ENCODE measurements around the gene ZNF541.

DNA sequence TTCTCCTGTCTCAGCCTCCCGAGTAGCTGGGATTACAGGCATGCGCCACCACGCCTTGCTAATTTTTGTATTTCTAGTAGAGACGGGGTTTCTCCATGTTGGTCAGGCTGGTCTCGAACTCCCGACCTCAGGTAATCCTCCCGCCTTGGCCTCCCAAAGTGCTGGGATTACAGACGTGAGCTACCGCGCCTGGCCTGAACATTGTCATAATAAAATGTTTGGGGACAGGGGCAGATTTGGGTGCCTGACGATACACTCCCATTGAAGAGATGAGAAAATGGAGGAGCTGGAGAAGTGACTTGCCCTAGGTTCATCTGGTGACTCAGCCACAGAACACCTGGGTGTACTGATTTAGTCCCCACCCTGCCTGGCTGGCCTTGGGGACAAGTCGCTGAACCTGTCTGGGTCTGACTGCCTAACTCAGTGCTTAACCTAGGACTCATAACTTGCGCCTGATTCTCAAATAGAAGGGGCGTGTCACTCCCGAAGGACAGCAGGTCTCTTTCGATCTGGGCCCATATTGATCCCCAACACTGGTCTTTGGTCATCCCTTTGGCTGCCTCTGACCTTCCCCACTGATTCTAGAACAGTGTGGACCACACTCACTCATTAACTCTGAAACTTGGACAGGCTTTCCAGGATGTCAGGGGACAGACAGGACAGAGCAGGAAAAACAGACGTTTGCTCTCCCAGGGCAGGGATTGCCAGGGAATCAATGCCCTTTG lies 28.4 kb upstream of the ZNF541 start:
- TF ChIP-seq POLR2A (IDR thresholded peaks at IDR 0.05) = no peak
- TF ChIP-seq, protein P1, sequence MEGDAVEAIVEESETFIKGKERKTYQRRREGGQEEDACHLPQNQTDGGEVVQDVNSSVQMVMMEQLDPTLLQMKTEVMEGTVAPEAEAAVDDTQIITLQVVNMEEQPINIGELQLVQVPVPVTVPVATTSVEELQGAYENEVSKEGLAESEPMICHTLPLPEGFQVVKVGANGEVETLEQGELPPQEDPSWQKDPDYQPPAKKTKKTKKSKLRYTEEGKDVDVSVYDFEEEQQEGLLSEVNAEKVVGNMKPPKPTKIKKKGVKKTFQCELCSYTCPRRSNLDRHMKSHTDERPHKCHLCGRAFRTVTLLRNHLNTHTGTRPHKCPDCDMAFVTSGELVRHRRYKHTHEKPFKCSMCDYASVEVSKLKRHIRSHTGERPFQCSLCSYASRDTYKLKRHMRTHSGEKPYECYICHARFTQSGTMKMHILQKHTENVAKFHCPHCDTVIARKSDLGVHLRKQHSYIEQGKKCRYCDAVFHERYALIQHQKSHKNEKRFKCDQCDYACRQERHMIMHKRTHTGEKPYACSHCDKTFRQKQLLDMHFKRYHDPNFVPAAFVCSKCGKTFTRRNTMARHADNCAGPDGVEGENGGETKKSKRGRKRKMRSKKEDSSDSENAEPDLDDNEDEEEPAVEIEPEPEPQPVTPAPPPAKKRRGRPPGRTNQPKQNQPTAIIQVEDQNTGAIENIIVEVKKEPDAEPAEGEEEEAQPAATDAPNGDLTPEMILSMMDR (IDR thresholded peaks at IDR 0.05 in 8 of 11, conservative IDR thresholded peaks at IDR 0.05 in 3 of 11) = no peak
